Natural killer cell treated with Interleukin-12 subunit alpha and Interleukin-12 subunit beta and Interleukin-15 and Interleukin-18, amount 100 ng/mL, for 72 hours (primary cell): ENCODE results near the gene CELSR3. TPM values are rescaled to one million over a fixed set of nuclear protein-coding genes. Genes with fewer than 3 reads are reported as not detected.

Source experiments
- ATAC-seq, 2 donors: fragments of 150-1000 bp; cut with Tn5 transposase in 1 of 2; sonication (Bioruptor Pico), chemical (Tn5 transposase) in 1 of 2; 2 replicates each; pipeline ENCODE4 v1.10.0; 2021
- DNase-seq: peaks from one replicate; pipeline ENCODE4 v3.0.0; 2022; ENCODE audit warnings: low spot score
- H3K27ac Mint-ChIP-seq, 2 donors: 1 replicate in 1 of 2; 2 replicates in 1 of 2; pipeline ENCODE4 v1.8.0; 2022; ENCODE audit warnings: mixed read lengths in 2 of 2, mild to moderate bottlenecking in 1 of 2, moderate library complexity in 1 of 2
- H3K27me3 Mint-ChIP-seq, 2 donors: 1 replicate in 1 of 2; 2 replicates in 1 of 2; pipeline ENCODE4 v1.8.0; 2022; ENCODE audit warnings: mixed read lengths in 2 of 2
- H3K36me3 Mint-ChIP-seq: one replicate; pipeline ENCODE4 v1.8.0; 2022; ENCODE audit warnings: mixed read lengths
- H3K4me1 Mint-ChIP-seq, 2 donors: 1 replicate in 1 of 2; 2 replicates in 1 of 2; pipeline ENCODE4 v1.8.0; 2022; ENCODE audit warnings: low read depth in 2 of 2, mixed read lengths in 2 of 2, mild to moderate bottlenecking in 1 of 2
- H3K4me3 Mint-ChIP-seq: one replicate; pipeline ENCODE4 v1.8.0; 2022; ENCODE audit warnings: mixed read lengths
- H3K9me3 Mint-ChIP-seq: 2 replicates; pipeline ENCODE4 v1.8.0; 2022; ENCODE audit warnings: mixed read lengths
- total RNA-seq, 2 donors: library from RNA; stranded (reverse); gene quantifications; one replicate each; pipeline ENCODE4 v1.2.3, GENCODE V29; 2022

The CELSR3 gene
- total RNA-seq, 2 donors from 2014 or later = 4.4 to 20.1 TPM

DNA sequence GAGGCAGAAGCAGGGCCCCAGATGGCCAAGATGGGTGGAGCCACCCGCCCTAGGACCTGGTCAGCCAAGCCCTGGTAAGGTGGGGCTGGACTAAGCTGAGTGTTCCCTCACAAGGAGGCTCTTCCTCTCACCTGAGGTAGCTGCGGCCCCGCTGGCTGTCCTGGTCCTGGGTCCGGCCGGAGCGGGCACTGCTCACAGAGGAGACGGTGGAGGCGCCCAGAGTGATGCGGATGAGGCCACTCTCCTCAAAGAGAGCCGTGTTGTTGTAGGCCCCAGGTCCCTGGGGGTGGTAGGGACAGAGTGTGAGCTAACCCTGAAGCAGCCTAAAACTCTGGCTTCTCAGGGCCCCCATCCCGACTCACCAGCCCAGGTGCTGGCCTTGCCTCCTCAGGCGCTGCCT lies 20.1 kb downstream of the CELSR3 start:
- H3K4me1 Mint-ChIP-seq = no peaks in the 10 kb centered on the region
- H3K27me3 Mint-ChIP-seq = no peaks in the 10 kb centered on the region
- no peaks in the 10 kb centered on the region for H3K9me3 Mint-ChIP-seq
- no peak overlapping the region for H3K4me3 Mint-ChIP-seq
- no peak overlapping the region for H3K27ac Mint-ChIP-seq
- no peak for DNase-seq
- no peaks in the 10 kb centered on the region for H3K36me3 Mint-ChIP-seq
- no peak for ATAC-seq

DNA sequence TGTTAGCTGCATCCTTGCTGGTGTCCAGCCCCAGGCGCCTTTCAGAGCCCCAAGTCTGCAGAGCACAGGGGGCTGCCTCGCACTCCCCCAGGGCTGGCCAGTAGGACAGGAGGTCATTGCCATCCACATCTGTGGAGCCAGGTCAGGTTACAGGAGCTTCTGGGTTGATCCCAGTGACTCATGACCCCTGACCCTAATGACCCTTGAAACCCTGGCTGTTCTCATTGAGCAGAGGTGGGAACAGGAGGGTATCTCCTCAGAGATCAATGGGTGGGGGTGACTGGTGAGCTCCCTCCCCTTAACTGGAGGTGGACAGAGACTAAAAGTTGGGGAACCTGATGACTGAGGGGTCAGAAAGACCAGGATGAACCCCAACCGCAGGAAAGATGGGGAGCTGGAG lies 21.3 kb downstream of the CELSR3 start:
- ATAC-seq (no peak), DNase-seq (no peak)
- no peak overlapping the region for H3K4me3 Mint-ChIP-seq
- no peaks in the 10 kb centered on the region for H3K4me1 Mint-ChIP-seq
- H3K27me3 Mint-ChIP-seq = no peaks in the 10 kb centered on the region
- H3K36me3 Mint-ChIP-seq = no peaks in the 10 kb centered on the region
- no peak overlapping the region for H3K27ac Mint-ChIP-seq
- no peaks in the 10 kb centered on the region for H3K9me3 Mint-ChIP-seq

DNA sequence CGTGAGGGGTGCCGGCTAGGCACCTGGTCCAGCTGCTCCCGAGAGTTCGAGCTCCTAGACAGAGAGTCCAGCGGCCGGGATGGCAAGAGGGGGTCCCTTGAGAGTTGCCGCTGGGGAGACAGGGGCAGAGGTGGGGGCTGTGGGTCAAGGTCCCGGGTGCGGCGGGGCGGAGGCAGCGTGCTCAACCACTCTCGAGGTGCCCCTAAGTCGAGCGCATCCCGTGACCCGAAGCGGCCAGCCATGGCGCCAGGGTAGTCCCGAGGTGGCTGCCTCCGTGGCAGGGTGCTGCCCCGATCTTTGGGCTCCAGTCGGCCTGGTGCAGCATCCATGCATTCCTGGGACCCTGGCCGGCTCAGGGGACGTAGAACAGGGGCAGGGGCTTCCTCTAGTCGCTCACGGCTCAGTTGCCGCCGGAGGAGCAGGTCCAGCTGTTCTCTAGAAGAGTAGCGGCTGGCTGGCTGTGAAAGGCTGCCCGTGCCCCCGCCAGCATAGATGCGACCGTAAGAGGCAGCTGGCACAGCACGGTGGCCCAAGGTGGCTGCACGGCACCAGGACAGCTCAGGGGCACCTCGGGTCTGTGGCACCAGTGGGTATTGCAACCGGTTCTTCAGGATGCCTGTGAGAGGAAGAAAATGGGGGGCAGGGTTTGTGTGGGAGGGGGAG lies 22.6 kb downstream of the CELSR3 start:
- peaks cover 0 to 3% of the 10 kb centered on the region in 2 donors for H3K4me1 Mint-ChIP-seq
- no peaks in the 10 kb centered on the region for H3K27me3 Mint-ChIP-seq
- ATAC-seq = no peak
- H3K36me3 Mint-ChIP-seq = no peaks in the 10 kb centered on the region
- DNase-seq = no peak
- no peak overlapping the region for H3K27ac Mint-ChIP-seq
- no peak overlapping the region for H3K4me3 Mint-ChIP-seq
- no peaks in the 10 kb centered on the region for H3K9me3 Mint-ChIP-seq

DNA sequence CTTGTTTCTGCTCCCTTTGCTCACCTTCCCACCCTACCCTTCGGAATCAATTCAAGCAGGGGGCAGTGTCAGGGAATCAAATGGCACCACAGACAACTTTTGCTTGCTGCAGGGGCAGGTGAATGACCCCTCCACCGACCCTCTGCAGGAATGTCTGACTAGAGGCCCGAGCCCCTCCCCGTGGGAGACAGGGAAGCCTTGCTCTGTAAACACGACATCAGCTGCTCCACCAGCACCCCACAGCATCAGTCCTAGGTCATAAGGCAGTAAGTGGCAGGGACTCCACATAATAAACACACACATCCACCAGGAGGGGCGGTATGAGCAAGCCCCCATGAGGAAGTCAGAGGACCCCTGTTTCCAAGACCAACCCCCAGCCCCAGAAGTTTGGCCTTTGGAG lies 25.4 kb downstream of the CELSR3 start:
- no peak for DNase-seq
- no peak for ATAC-seq
- no peak overlapping the region for H3K27ac Mint-ChIP-seq

DNA sequence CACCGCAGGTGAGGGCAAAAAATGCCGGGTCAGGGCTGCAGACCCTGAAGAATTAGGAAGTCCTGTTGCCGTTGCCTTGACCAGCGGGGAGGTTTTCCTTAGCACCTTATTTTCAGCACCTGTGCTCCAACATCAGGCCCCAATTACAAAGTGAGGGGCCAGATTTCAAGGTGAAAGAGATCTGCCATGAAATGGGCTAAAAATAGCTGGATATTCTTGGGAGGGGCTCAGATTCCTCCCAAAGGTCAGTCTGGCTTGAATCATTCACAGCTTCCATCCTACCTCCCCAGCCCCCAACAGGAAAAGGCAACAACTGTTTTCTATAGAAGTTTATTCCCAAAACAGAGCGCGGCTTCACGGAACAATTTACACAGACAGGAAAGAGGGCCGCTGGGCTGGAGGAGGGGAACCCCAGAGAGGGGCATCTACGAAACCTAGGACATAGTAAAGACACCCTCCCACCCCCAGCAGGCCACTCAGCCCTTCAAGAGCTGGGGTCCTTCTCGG lies 26.5 kb downstream of the CELSR3 start:
- peak overlapping the region; percentile 81 for H3K4me3 Mint-ChIP-seq
- H3K36me3 Mint-ChIP-seq = no peaks in the 10 kb centered on the region
- DNase-seq (no peak), ATAC-seq (no peak)
- H3K27ac Mint-ChIP-seq = peak overlapping the region in 1 of 2 donors; percentile 72
- no peaks in the 10 kb centered on the region for H3K9me3 Mint-ChIP-seq
- H3K27me3 Mint-ChIP-seq = no peaks in the 10 kb centered on the region
- peaks cover 7 to 9% of the 10 kb centered on the region in 2 donors for H3K4me1 Mint-ChIP-seq

More for the DNA sequence above, 25.4 kb downstream of the CELSR3 start:
- H3K9me3 Mint-ChIP-seq = no peaks in the 10 kb centered on the region
- peaks cover 7 to 9% of the 10 kb centered on the region in 2 donors for H3K4me1 Mint-ChIP-seq
- no peaks in the 10 kb centered on the region for H3K36me3 Mint-ChIP-seq
- H3K27me3 Mint-ChIP-seq = no peaks in the 10 kb centered on the region
- H3K4me3 Mint-ChIP-seq = no peak overlapping the region

DNA sequence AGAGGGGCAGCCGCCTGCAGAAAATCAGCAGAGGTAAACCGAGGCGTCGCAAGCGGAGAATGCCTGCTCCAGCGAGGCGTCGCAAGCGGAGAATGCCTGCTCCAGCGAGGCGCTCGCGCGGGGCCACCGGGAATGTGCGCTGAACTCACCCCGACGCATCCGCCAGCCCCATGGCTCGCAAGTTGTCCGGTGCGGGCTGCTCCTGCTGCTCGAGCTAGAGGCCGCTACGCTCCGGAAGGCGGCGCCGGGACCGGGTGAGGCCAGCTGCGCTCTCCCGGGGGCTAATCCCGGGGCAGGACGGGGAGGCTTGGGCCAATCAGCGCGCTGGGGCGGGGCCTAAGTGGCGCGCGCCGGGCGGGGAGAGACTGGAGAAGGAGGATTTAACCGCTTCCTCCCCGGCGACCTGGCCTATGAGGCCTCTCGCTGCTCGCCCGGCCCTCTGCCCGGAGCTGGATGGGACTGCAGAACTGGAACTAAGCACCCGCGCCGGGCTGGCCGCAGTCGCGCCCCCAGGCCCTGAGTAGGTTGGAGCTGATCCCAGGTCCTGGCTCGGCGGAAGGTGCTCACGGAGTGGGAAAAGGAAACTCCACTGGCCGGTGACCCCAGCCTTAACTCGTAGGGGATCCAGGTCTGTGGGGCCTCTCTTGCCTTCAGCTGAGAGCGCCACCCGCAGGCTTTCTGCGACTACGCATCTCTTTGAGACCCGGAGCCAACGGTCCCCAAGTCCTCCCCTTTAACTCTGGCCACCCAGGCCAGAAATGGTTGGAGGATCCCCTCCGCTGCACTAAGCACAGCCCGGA lies 27.3 kb downstream of the CELSR3 start, which contains the start of gene SLC26A6:
SLC26A6 (minus strand) TSS at position 240 of the 800 bp plus-strand sequence; CDS start at position 172, 68 bp downstream.
- Mint-ChIP-seq H3K4me1 (peaks cover 7 to 9% of the 10 kb centered on the region in 2 donors), H3K27ac (peak within 1 kb of the TSS in 1 of 2 donors; percentile 72), H3K4me3 (peak within 1 kb of the TSS; percentile 81), H3K36me3 (no peaks in the 10 kb centered on the region), H3K9me3 (no peaks in the 10 kb centered on the region), H3K27me3 (no peaks in the 10 kb centered on the region)
- ATAC-seq (peak; percentile 98), DNase-seq (peak; percentile 99)

DNA sequence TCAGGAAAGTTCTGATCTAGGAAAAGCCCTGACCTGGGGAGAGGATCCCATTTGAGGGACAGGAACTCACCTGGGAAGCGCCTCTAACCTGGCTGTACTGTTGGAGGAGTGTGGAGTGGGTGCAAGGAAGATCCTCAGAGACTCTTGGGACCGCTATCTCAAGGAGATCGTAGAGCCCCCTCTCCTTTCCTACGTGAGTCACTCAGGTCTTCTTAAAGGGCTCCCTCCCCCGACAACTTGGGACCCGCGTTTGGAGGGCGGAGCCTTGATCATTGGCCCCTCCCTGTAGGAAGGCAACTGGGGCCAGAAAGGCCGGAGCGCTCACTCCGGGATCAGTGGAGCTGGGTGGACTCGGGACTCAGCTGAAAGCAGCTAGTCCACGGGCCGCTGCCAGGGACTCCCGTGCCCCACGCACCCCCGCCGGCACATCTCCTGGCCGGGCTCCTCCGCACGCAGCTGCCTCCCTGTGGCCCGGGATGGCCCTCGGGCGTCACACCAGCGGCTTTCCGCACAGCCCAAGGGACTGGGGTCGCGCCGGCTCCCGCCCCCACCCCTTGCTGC lies 27.9 kb downstream of the CELSR3 start:
- peaks cover 7 to 9% of the 10 kb centered on the region in 2 donors for H3K4me1 Mint-ChIP-seq
- DNase-seq (peak; percentile 75), ATAC-seq (peak; percentile 26 to 31)
- no peaks in the 10 kb centered on the region for H3K9me3 Mint-ChIP-seq
- peak overlapping the region in 1 of 2 donors; percentile 21 for H3K27ac Mint-ChIP-seq
- no peaks in the 10 kb centered on the region for H3K27me3 Mint-ChIP-seq
- peak overlapping the region; percentile 81 for H3K4me3 Mint-ChIP-seq
- no peaks in the 10 kb centered on the region for H3K36me3 Mint-ChIP-seq

DNA sequence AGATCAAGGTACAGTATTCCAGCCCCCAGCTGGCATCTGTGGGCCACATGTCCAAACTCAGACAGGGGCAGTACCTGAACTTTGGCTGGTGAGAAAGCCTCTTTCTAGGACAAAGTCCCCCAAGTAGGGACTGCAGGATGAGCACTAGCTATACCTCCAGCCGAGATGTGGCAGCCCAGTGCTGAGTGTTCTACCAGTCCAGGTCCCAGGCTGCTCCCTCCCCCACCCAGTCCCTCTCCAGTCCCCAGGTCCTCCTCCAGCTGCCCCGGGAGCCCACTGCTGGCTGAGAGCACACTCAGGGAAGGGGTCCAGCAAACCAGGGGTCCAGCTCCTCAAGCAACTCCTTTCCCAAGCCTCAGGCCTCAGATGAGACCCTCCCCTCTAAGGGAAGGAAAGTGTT lies 28.9 kb downstream of the CELSR3 start:
- H3K27me3 Mint-ChIP-seq = no peaks in the 10 kb centered on the region
- H3K27ac Mint-ChIP-seq = no peak overlapping the region
- peaks cover 7 to 13% of the 10 kb centered on the region in 2 donors for H3K4me1 Mint-ChIP-seq
- ATAC-seq (no peak), DNase-seq (no peak)
- H3K9me3 Mint-ChIP-seq = no peaks in the 10 kb centered on the region
- peak overlapping the region; percentile 81 for H3K4me3 Mint-ChIP-seq
- no peaks in the 10 kb centered on the region for H3K36me3 Mint-ChIP-seq

DNA sequence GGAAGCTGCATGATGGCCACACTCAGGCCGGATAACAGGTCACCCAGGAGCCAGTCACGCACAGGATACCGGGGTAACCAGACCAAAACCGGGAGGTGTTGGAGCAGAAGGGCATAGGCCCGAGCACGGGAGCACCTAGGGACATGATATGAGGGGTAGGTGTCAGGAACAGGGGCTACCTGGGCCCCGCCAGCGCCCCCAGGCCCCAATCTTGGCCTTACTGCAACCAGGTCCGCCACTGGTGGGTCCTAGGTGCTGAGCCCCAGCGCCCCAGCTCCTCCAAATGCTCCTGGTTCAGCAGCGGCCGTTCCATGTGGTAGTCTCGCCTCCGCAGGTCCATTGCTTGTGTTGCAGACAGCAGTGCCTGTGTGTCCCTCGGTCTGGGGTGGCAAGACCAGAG lies 29.4 kb downstream of the CELSR3 start:
- Mint-ChIP-seq H3K4me1 (peaks cover 7 to 15% of the 10 kb centered on the region in 2 donors), H3K27ac (no peak overlapping the region), H3K4me3 (no peak overlapping the region), H3K9me3 (no peaks in the 10 kb centered on the region), H3K27me3 (no peaks in the 10 kb centered on the region), H3K36me3 (no peaks in the 10 kb centered on the region)
- ATAC-seq (no peak), DNase-seq (peak; percentile 48)

DNA sequence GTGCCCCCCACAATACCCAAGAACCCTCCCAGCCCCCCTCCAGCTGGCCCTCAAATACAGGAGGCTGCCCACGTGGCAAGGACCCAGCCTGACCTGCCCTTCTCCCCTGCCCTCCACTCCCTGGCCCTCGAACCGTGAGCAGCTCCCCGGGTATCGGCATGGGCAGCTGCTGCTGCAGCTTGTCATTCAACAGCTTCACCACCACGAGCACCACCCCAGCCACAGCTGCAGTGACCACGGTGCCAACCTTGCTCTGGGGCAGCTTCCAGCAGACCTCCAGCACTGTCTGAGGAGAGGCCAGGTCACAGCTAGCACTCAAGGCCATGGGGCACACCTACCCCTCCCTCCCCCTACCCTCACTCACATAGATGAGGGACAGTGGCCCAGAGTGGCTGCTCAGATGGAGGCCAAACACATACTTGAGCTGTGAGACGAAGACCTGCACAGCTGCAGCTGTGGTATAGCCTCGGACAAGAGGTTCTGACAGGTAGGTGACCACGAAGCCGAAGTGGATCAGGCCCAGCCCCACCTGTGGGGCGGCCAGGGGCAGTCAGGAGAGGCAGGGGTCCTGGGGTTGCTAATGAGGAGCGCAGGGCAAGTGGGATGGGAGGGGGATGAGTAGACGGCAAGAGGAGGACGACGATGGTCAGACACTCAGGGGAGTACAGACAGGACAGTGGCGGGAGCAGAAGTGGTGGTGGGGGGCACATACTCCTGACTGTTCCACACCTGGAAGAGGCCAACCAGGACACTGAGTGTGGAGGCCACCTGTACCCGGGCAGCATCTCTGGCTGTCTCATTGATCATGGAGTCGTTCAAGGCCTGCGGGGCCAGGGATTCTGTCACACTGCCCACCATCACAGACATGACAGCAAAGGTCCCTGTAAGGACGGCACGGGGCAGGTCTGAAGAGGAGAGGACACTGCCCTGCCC lies 30.9 kb downstream of the CELSR3 start:
- H3K9me3 Mint-ChIP-seq = no peaks in the 10 kb centered on the region
- DNase-seq = peak; percentile 60
- H3K4me3 Mint-ChIP-seq = no peak overlapping the region
- no peaks in the 10 kb centered on the region for H3K27me3 Mint-ChIP-seq
- H3K36me3 Mint-ChIP-seq = peaks cover 10% of the 10 kb centered on the region
- no peak overlapping the region for H3K27ac Mint-ChIP-seq
- no peak for ATAC-seq
- H3K4me1 Mint-ChIP-seq = peaks cover 7 to 15% of the 10 kb centered on the region in 2 donors

DNA sequence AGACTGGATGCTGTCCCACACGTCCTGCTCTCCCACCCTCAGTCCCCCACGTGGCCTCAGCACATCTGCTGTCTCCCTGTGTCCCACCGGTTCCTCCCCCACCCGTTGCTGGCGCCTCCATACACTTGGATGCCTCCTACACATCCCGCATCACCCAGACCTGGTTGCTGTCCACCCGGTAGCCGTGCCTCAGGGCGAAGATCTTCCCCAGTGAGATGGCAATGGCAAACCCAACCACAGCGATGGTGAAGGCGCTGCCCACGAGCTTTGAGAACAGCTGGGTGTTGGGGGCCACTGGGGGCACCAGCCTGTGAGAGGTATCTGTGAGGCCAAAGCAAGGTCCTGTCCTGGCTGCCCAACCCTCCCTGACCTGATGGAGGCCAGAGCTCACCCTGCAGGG lies 31.9 kb downstream of the CELSR3 start:
- Mint-ChIP-seq H3K4me1 (peaks cover 7 to 15% of the 10 kb centered on the region in 2 donors), H3K27me3 (no peaks in the 10 kb centered on the region), H3K9me3 (no peaks in the 10 kb centered on the region), H3K4me3 (no peak overlapping the region), H3K36me3 (peaks cover 10% of the 10 kb centered on the region), H3K27ac (no peak overlapping the region)
- no peak for ATAC-seq
- DNase-seq = peak; percentile 42

DNA sequence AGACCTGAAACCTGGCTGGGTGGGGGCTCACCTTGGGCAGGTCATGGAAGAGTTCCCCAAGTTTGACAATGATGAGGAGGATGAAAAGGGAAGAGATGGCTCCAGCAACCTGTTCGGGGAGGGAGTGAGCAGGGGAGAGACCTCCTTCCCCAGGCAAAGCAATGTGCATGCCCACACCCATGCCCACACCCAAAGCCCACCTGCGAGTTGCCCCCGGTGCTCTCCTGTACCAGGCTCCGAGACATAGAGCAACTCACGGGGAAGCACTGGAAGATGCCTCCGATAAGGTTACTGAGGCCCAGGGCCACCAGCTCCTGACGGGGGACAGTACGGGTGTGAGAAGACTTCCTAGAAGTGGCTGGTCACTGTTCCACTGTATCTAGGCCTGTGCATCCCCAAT lies 32.3 kb downstream of the CELSR3 start:
- peaks cover 7 to 13% of the 10 kb centered on the region in 2 donors for H3K4me1 Mint-ChIP-seq
- H3K27ac Mint-ChIP-seq = no peak overlapping the region
- peaks cover 10% of the 10 kb centered on the region for H3K36me3 Mint-ChIP-seq
- ATAC-seq = no peak
- peak; percentile 18 for DNase-seq
- no peaks in the 10 kb centered on the region for H3K9me3 Mint-ChIP-seq
- no peak overlapping the region for H3K4me3 Mint-ChIP-seq
- H3K27me3 Mint-ChIP-seq = no peaks in the 10 kb centered on the region

DNA sequence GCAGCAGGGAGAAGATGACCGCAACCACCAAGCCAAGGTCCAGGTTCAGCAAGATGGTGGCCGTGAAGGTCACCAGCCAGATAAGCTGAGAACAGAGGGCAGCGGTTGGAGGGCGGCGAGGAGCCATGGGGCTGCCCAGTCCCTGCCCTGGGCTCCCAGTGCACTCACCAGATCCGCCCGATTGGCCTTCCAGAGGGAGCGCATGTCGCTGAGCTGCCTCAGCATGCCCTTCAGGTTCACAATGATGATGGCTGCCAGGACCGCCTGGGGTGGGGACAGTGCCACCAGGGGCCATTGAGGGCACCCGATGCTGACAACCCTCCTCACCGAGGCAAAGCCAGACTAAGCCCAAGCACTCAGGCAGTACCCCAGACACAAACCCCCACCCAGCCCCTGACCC lies 32.8 kb downstream of the CELSR3 start:
- H3K4me3 Mint-ChIP-seq = no peak overlapping the region
- H3K4me1 Mint-ChIP-seq = peaks cover 7 to 12% of the 10 kb centered on the region in 2 donors
- no peaks in the 10 kb centered on the region for H3K27me3 Mint-ChIP-seq
- ATAC-seq = no peak
- peak; percentile 46 for DNase-seq
- peaks cover 10% of the 10 kb centered on the region for H3K36me3 Mint-ChIP-seq
- no peaks in the 10 kb centered on the region for H3K9me3 Mint-ChIP-seq
- no peak overlapping the region for H3K27ac Mint-ChIP-seq
